ENCODE data around the gene LILRB4.

DNA sequence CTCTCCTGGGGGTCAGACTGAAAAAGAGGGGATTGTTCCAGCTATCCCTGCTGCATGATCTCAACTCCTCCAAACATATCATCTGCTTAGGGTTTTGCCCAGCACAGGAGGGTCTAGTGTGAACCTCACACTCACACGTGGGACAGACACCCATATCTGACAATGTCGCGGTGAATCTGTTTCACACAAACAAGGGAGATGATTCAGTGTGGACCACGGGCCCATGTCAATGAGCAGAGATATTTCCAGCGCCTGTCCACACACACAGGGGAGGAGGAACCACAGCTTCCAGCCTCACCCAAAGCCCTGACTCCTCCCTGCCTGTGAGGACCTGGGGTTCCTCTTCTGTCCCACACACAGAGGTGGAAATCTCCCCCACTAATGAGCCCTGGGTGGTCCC lies 31.9 kb downstream of the LILRB4 start:
- no peak for TF ChIP-seq EZH2 (IDR thresholded peaks at IDR 0.05; ENCODE audit: borderline replicate concordance)
- TF ChIP-seq, protein P1, sequence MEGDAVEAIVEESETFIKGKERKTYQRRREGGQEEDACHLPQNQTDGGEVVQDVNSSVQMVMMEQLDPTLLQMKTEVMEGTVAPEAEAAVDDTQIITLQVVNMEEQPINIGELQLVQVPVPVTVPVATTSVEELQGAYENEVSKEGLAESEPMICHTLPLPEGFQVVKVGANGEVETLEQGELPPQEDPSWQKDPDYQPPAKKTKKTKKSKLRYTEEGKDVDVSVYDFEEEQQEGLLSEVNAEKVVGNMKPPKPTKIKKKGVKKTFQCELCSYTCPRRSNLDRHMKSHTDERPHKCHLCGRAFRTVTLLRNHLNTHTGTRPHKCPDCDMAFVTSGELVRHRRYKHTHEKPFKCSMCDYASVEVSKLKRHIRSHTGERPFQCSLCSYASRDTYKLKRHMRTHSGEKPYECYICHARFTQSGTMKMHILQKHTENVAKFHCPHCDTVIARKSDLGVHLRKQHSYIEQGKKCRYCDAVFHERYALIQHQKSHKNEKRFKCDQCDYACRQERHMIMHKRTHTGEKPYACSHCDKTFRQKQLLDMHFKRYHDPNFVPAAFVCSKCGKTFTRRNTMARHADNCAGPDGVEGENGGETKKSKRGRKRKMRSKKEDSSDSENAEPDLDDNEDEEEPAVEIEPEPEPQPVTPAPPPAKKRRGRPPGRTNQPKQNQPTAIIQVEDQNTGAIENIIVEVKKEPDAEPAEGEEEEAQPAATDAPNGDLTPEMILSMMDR (IDR thresholded peaks at IDR 0.05; ENCODE audit: poor library complexity), result no peak

All from hepatocyte (in vitro differentiated cells).